Vagina (tissue), 2 donors: Measurements from ENCODE around the gene TCOF1.

ENCODE experiments used
- POLR2AphosphoS5 ChIP-seq, 2 donors: sonication (generic); formaldehyde crosslinking; IDR thresholded peaks; one replicate each; pipeline ENCODE4 v1.9.0; 2017; ENCODE audit warnings: antibody characterized with exemption in 2 of 2, mild to moderate bottlenecking in 2 of 2, low read depth in 1 of 2; ENCODE audit not compliant: insufficient read depth in 1 of 2
- TF ChIP-seq, protein P1 (sequence below), 3 experiments: fragments of 450-650 bp in 2 of 3; fragments of 200-600 bp in 1 of 3; sonication (generic) in 1 of 3; IDR thresholded peaks; one replicate each; pipeline ENCODE4 v1.5.1; 2017 to 2019; ENCODE audit warnings: antibody characterized with exemption in 3 of 3, mild to moderate bottlenecking in 2 of 3, moderate library complexity in 2 of 3

DNA sequence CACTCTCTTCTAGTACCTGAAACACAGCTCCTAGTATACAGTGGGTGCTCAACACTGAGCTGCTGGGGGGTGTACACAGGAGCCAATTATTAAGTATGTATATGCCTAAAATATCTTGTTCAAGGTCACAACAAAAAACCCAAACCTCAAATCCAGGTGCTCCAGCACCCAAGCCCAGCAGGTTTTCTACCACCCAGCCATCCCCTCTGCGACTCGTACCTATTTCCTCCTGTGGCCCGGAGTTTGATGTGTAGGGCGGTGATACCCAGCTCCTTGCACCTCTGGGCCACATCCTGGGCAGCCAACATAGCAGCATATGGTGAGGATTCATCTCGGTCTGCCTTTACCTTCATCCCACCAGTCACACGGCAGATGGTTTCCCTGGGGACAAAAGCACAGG, 89.1 kb downstream of the TCOF1 start:
- TF ChIP-seq, protein P1, sequence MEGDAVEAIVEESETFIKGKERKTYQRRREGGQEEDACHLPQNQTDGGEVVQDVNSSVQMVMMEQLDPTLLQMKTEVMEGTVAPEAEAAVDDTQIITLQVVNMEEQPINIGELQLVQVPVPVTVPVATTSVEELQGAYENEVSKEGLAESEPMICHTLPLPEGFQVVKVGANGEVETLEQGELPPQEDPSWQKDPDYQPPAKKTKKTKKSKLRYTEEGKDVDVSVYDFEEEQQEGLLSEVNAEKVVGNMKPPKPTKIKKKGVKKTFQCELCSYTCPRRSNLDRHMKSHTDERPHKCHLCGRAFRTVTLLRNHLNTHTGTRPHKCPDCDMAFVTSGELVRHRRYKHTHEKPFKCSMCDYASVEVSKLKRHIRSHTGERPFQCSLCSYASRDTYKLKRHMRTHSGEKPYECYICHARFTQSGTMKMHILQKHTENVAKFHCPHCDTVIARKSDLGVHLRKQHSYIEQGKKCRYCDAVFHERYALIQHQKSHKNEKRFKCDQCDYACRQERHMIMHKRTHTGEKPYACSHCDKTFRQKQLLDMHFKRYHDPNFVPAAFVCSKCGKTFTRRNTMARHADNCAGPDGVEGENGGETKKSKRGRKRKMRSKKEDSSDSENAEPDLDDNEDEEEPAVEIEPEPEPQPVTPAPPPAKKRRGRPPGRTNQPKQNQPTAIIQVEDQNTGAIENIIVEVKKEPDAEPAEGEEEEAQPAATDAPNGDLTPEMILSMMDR (IDR thresholded peaks at IDR 0.05) = no peak
- TF ChIP-seq POLR2AphosphoS5 (IDR thresholded peaks at IDR 0.05; ENCODE audit: insufficient read depth in 1 of 2, low read depth in 1 of 2) = no peak
